ENCODE results near the gene KCP.
"Not testable (repeated sequence)": the region's sequence is repeated elsewhere in the genome, so short reads cannot be mapped to it uniquely, and the experiment has no call there.

Gene KCP

GRCh38 chr7:128946936-128947830 lies 36.7 kb upstream of the KCP start:
- Histone ChIP-seq H3K36me3 (ENCODE audit: control insufficient read depth, insufficient read depth, low read length) (no peaks in the 10 kb centered on the region), H3K27me3 (ENCODE audit: control insufficient read depth, insufficient read depth, low read length, poor library complexity, severe bottlenecking) (no peaks in the 10 kb centered on the region), H3K9me3 (ENCODE audit: control insufficient read depth, low read length) (no peaks in the 10 kb centered on the region), H3K4me3 (ENCODE audit: insufficient read depth, low read depth, low read length) (no peak overlapping the region), H3K4me1 (ENCODE audit: control insufficient read depth, insufficient read depth, low read length) (no peaks in the 10 kb centered on the region), H3K27ac (ENCODE audit: insufficient read depth, low read depth, low read length, poor library complexity, severe bottlenecking) (no peak overlapping the region)
- 90 to 91% methylated on average over 22 of the region's 22 CpGs for WGBS, 2 experiments

- H3K4me3 ChIP-seq (ENCODE audit: insufficient read depth, low read depth, low read length): no peak overlapping the region
- 93 to 95% methylated on average over 21 of the region's 21 CpGs for WGBS, 2 experiments
- H3K27me3 ChIP-seq (ENCODE audit: control insufficient read depth, insufficient read depth, low read length, poor library complexity, severe bottlenecking): no peaks in the 10 kb centered on the region
- H3K36me3 ChIP-seq (ENCODE audit: control insufficient read depth, insufficient read depth, low read length): no peaks in the 10 kb centered on the region
- no peaks in the 10 kb centered on the region for H3K9me3 ChIP-seq (ENCODE audit: control insufficient read depth, low read length)
- H3K4me1 ChIP-seq (ENCODE audit: control insufficient read depth, insufficient read depth, low read length): no peaks in the 10 kb centered on the region
- H3K27ac ChIP-seq (ENCODE audit: insufficient read depth, low read depth, low read length, poor library complexity, severe bottlenecking): no peak overlapping the region
Observed at GRCh38 chr7:128945668-128946366, 35.3 kb upstream of the KCP start.

GRCh38 chr7:128944487-128945236 lies 34.2 kb upstream of the KCP start:
- H3K9me3 ChIP-seq (ENCODE audit: control insufficient read depth, low read length): no peaks in the 10 kb centered on the region
- 86 to 87% methylated on average over 7 of the region's 7 CpGs for WGBS, 2 experiments

GRCh38 chr7:128943251-128943650 lies 32.7 kb upstream of the KCP start:
- WGBS, 2 experiments: 93 to 94% methylated on average over 1 to 2 of the region's 2 CpGs
- not testable (repeated sequence) for H3K27ac ChIP-seq (ENCODE audit: insufficient read depth, low read depth, low read length, poor library complexity, severe bottlenecking); H3K36me3 ChIP-seq (ENCODE audit: control insufficient read depth, insufficient read depth, low read length); H3K4me3 ChIP-seq (ENCODE audit: insufficient read depth, low read depth, low read length); H3K9me3 ChIP-seq (ENCODE audit: control insufficient read depth, low read length); H3K4me1 ChIP-seq (ENCODE audit: control insufficient read depth, insufficient read depth, low read length)
- peaks cover 22% of the 10 kb centered on the region for H3K27me3 ChIP-seq (ENCODE audit: control insufficient read depth, insufficient read depth, low read length, poor library complexity, severe bottlenecking)

More at GRCh38 chr7:128944487-128945236, 34.2 kb upstream of the KCP start:
- Histone ChIP-seq H3K4me3 (ENCODE audit: insufficient read depth, low read depth, low read length) (no peak overlapping the region), H3K27me3 (ENCODE audit: control insufficient read depth, insufficient read depth, low read length, poor library complexity, severe bottlenecking) (peaks cover 8% of the 10 kb centered on the region), H3K27ac (ENCODE audit: insufficient read depth, low read depth, low read length, poor library complexity, severe bottlenecking) (no peak overlapping the region), H3K4me1 (ENCODE audit: control insufficient read depth, insufficient read depth, low read length) (no peaks in the 10 kb centered on the region), H3K36me3 (ENCODE audit: control insufficient read depth, insufficient read depth, low read length) (no peaks in the 10 kb centered on the region)

GRCh38 chr7:128941946-128942526 lies 31.5 kb upstream of the KCP start:
- no peaks in the 10 kb centered on the region for H3K4me1 ChIP-seq (ENCODE audit: control insufficient read depth, insufficient read depth, low read length)
- WGBS, 2 experiments: 92 to 93% methylated on average over 16 of the region's 16 CpGs
- no peaks in the 10 kb centered on the region for H3K36me3 ChIP-seq (ENCODE audit: control insufficient read depth, insufficient read depth, low read length)
- no peaks in the 10 kb centered on the region for H3K9me3 ChIP-seq (ENCODE audit: control insufficient read depth, low read length)
- H3K27me3 ChIP-seq (ENCODE audit: control insufficient read depth, insufficient read depth, low read length, poor library complexity, severe bottlenecking): peaks cover 35% of the 10 kb centered on the region
- no peak overlapping the region for H3K4me3 ChIP-seq (ENCODE audit: insufficient read depth, low read depth, low read length)
- H3K27ac ChIP-seq (ENCODE audit: insufficient read depth, low read depth, low read length, poor library complexity, severe bottlenecking): no peak overlapping the region

- H3K9me3 ChIP-seq (ENCODE audit: control insufficient read depth, low read length): no peaks in the 10 kb centered on the region
- no peaks in the 10 kb centered on the region for H3K4me1 ChIP-seq (ENCODE audit: control insufficient read depth, insufficient read depth, low read length)
- no peak overlapping the region for H3K27ac ChIP-seq (ENCODE audit: insufficient read depth, low read depth, low read length, poor library complexity, severe bottlenecking)
- H3K27me3 ChIP-seq (ENCODE audit: control insufficient read depth, insufficient read depth, low read length, poor library complexity, severe bottlenecking): peaks cover 41% of the 10 kb centered on the region
- 82 to 84% methylated on average over 15 of the region's 15 CpGs for WGBS, 2 experiments
- no peak overlapping the region for H3K4me3 ChIP-seq (ENCODE audit: insufficient read depth, low read depth, low read length)
- no peaks in the 10 kb centered on the region for H3K36me3 ChIP-seq (ENCODE audit: control insufficient read depth, insufficient read depth, low read length)
Observed at GRCh38 chr7:128941323-128941890, 30.9 kb upstream of the KCP start.

- no peak overlapping the region for H3K27ac ChIP-seq (ENCODE audit: insufficient read depth, low read depth, low read length, poor library complexity, severe bottlenecking)
- no peaks in the 10 kb centered on the region for H3K9me3 ChIP-seq (ENCODE audit: control insufficient read depth, low read length)
- no peaks in the 10 kb centered on the region for H3K4me1 ChIP-seq (ENCODE audit: control insufficient read depth, insufficient read depth, low read length)
- no peaks in the 10 kb centered on the region for H3K36me3 ChIP-seq (ENCODE audit: control insufficient read depth, insufficient read depth, low read length)
- 84% methylated on average over 20 of the region's 20 CpGs for whole genome bisulfite sequencing, 2 experiments
- peaks cover 48% of the 10 kb centered on the region for H3K27me3 ChIP-seq (ENCODE audit: control insufficient read depth, insufficient read depth, low read length, poor library complexity, severe bottlenecking)
- H3K4me3 ChIP-seq (ENCODE audit: insufficient read depth, low read depth, low read length): no peak overlapping the region
Observed at GRCh38 chr7:128940494-128941322, 30.2 kb upstream of the KCP start.

GRCh38 chr7:128939861-128940410 lies 29.4 kb upstream of the KCP start:
- Histone ChIP-seq H3K9me3 (ENCODE audit: control insufficient read depth, low read length) (no peaks in the 10 kb centered on the region), H3K27me3 (ENCODE audit: control insufficient read depth, insufficient read depth, low read length, poor library complexity, severe bottlenecking) (peaks cover 56% of the 10 kb centered on the region), H3K27ac (ENCODE audit: insufficient read depth, low read depth, low read length, poor library complexity, severe bottlenecking) (no peak overlapping the region), H3K36me3 (ENCODE audit: control insufficient read depth, insufficient read depth, low read length) (no peaks in the 10 kb centered on the region), H3K4me3 (ENCODE audit: insufficient read depth, low read depth, low read length) (no peak overlapping the region), H3K4me1 (ENCODE audit: control insufficient read depth, insufficient read depth, low read length) (no peaks in the 10 kb centered on the region)
- 86 to 88% methylated on average over 18 of the region's 18 CpGs for WGBS, 2 experiments

Data from ectodermal cell (in vitro differentiated cells).